GM12878 (cell line): ENCODE measurements around the gene PXT1. TPM values are rescaled to one million over a fixed set of nuclear protein-coding genes. Genes with fewer than 3 reads are reported as not detected.

ENCODE experiments used
- ATAC-seq: fragments of 200-7000 bp; cut with Tn5 transposase; 3 replicates; pipeline ENCODE4 v1.9.1; 2020; ENCODE audit warnings: mild to moderate bottlenecking, moderate library complexity
- BruUV-seq: library from RNA; stranded (reverse); fragments of 400-500 nt; replicated peaks from 2 replicates; lab custom pipeline; 2021; lab: Mats Ljungman, UMichigan
- CTCF ChIA-PET: fragments of 300-600 bp; sonication (Branson Sonifier 250); formaldehyde crosslinking; extraction: SDS; loops from one replicate; lab custom pipeline; 2021; ENCODE audit warnings: inconsistent platforms; lab: Yijun Ruan, JAX
- POLR2A ChIA-PET: fragments of 350-600 bp; formaldehyde crosslinking; extraction: SDS; loops from one replicate; lab custom pipeline; 2021; ENCODE audit warnings: inconsistent platforms; lab: Charles Lee
- RAD21 ChIA-PET: fragments of 300-600 bp; sonication (Branson Sonifier 250); formaldehyde crosslinking; loops from one replicate; lab custom pipeline; 2023; ENCODE audit warnings: antibody characterized with exemption; ENCODE audit not compliant: unreplicated experiment; lab: Charles Lee
- SMC1A ChIA-PET: fragments of 300-600 bp; sonication (Branson Sonifier 250); formaldehyde crosslinking; loops from one replicate; lab custom pipeline; 2023; ENCODE audit not compliant: unreplicated experiment, uncharacterized antibody; lab: Charles Lee
- DNase-seq: peaks from one replicate; pipeline ENCODE4 v3.0.0-alpha.2; 2011; ENCODE audit warnings: low read depth, low spot score
- FAIRE-seq: peaks from 3 replicates; lab custom pipeline; 2011; peaks lifted over from hg19 to GRCh38; lab: Jason Lieb, UNC
- H2AFZ ChIP-seq: 2 replicates; pipeline ENCODE4 v1.6.0; 2011; ENCODE audit warnings: low read depth, low read length, control low read depth; ENCODE audit not compliant: control insufficient read depth
- H3K27ac ChIP-seq: 2 replicates; pipeline ENCODE4 v1.5.1; 2011; ENCODE audit warnings: control low read depth; ENCODE audit not compliant: control insufficient read depth, insufficient read depth
- H3K27me3 ChIP-seq, 2 experiments: replicated peaks in 1 of 2; 2 replicates each; pipeline versions ENCODE4 v1.6.0 to v1.6.1; 2011; ENCODE audit warnings: low read length in 1 of 2; ENCODE audit not compliant: control insufficient read depth in 2 of 2, insufficient read depth in 2 of 2
- H3K36me3 ChIP-seq, 2 experiments: 2 replicates each; pipeline ENCODE4 v1.5.1; 2011; ENCODE audit warnings: low read length in 1 of 2; ENCODE audit not compliant: control insufficient read depth in 2 of 2, insufficient read depth in 2 of 2
- H3K4me1 ChIP-seq: 2 replicates; pipeline ENCODE4 v1.6.1; 2011; ENCODE audit warnings: mild to moderate bottlenecking, low read length, moderate library complexity, mixed read lengths; ENCODE audit not compliant: control insufficient read depth, insufficient read depth
- H3K4me2 ChIP-seq: 2 replicates; pipeline ENCODE4 v1.6.0; 2011; ENCODE audit warnings: control low read depth; ENCODE audit not compliant: control insufficient read depth, insufficient read depth
- H3K4me3 ChIP-seq: fragments of 200-600 bp; sonication (generic); 2 replicates; pipeline ENCODE4 v1.5.1; 2016
- H3K79me2 ChIP-seq: 2 replicates; pipeline ENCODE4 v1.6.0; 2011; ENCODE audit warnings: low read length; ENCODE audit not compliant: control insufficient read depth, insufficient read depth
- H3K9ac ChIP-seq: 2 replicates; pipeline ENCODE4 v1.8.0; 2011; ENCODE audit warnings: low read length, control low read depth, mixed read lengths; ENCODE audit not compliant: control insufficient read depth, insufficient read depth
- H3K9me3 ChIP-seq: replicated peaks from 3 replicates; pipeline ENCODE4 v1.5.1; 2011; ENCODE audit warnings: mild to moderate bottlenecking, low read length; ENCODE audit not compliant: control insufficient read depth, insufficient read depth
- H4K20me1 ChIP-seq: 2 replicates; pipeline ENCODE4 v1.6.0; 2011; ENCODE audit not compliant: control insufficient read depth, insufficient read depth
- BCLAF1 ChIP-seq: fragments of 450-650 bp; IDR thresholded peaks from 2 replicates; pipeline ENCODE4 v1.6.1; 2017; ENCODE audit warnings: antibody characterized with exemption, mild to moderate bottlenecking, moderate library complexity
- EGR1 ChIP-seq, 2 experiments: IDR thresholded peaks; 1 replicate in 1 of 2; 2 replicates in 1 of 2; pipeline ENCODE4 v1.6.1; 2011 to 2012; ENCODE audit warnings: low read depth in 2 of 2, low read length in 2 of 2, borderline replicate concordance in 1 of 2, mild to moderate bottlenecking in 1 of 2, moderate library complexity in 1 of 2
- HDAC6 ChIP-seq: fragments of 200-600 bp; sonication (generic); IDR thresholded peaks from one replicate; pipeline ENCODE4 v1.8.0; 2017; ENCODE audit warnings: antibody characterized with exemption; ENCODE audit not compliant: unreplicated experiment
- PAX5 ChIP-seq: IDR thresholded peaks from 2 replicates; pipeline ENCODE4 v1.6.1; 2011; ENCODE audit warnings: low read depth, low read length, borderline replicate concordance
- PAX8 ChIP-seq: fragments of 450-650 bp; IDR thresholded peaks from 2 replicates; pipeline ENCODE4 v1.6.1; 2017; ENCODE audit warnings: mild to moderate bottlenecking, moderate library complexity
- RBBP5 ChIP-seq: fragments of 200-600 bp; sonication (generic); conservative IDR thresholded peaks from 2 replicates; pipeline ENCODE4 v1.6.1; 2016
- ZNF274 ChIP-seq: IDR thresholded peaks from one replicate; pipeline ENCODE4 v1.8.0; 2011; ENCODE audit not compliant: insufficient read length, insufficient read depth
- WGBS: methylation state at CpG from one replicate; pipeline ENCODE4 v1.1.6; 2016; ENCODE audit warnings: low lambda C conversion rate; ENCODE audit not compliant: insufficient replicate concordance, insufficient coverage; ENCODE audit errors: missing lambda C conversion rate; 5-methylcytosine and 5-hydroxymethylcytosine counted together
- in situ Hi-C: fragments of 300-500 bp; cut with MboI; formaldehyde crosslinking; loops from 9 replicates; pipeline ENCODE4 v1.14.3; 2018; ENCODE audit warnings: mixed read lengths
- intact Hi-C: fragments of 100-400 bp; cut with micrococcal nuclease; formaldehyde crosslinking; loops from one replicate; pipeline ENCODE4 v1.14.2; 2022; ENCODE audit not compliant: unreplicated experiment
- polyA plus RNA-seq, 11 experiments: library from polyadenylated mRNA; depleted of rRNA in 4 of 11; unstranded in 6 of 11; stranded (reverse) in 5 of 11; fragments of >200 nt; fragmentation: Nextera tagmentation in 4 of 11; fragmentation: Illumina TruSeq in 1 of 11; extraction: Ambion mirVana in 4 of 11; extraction: Trizol in 1 of 11; gene quantifications; 1 replicate in 1 of 11; 2 replicates in 10 of 11; pipeline versions ENCODE4 v1.2.1 to v1.2.3, GENCODE V29; 2011 to 2016; ENCODE audit warnings: inconsistent platforms in 2 of 11, missing spikeins in 2 of 11, low read depth in 1 of 11
- total RNA-seq, 4 experiments: library from RNA; depleted of rRNA in 3 of 4; stranded (reverse); fragments of >200 nt in 3 of 4; fragmentation: Illumina TruSeq in 1 of 4; extraction: Trizol in 1 of 4; gene quantifications; 2 replicates each; pipeline versions ENCODE4 v1.2.1 to v1.2.3, GENCODE V29; 2013 to 2021
- TF ChIP-seq, protein P1 (sequence below): IDR thresholded peaks from 2 replicates; pipeline ENCODE4 v1.6.1; 2012; ENCODE audit warnings: low read length, inconsistent platforms
- TF ChIP-seq, protein P2 (sequence below): fragments of 450-650 bp; IDR thresholded peaks from 2 replicates; pipeline ENCODE4 v1.6.1; 2017; ENCODE audit warnings: borderline replicate concordance

The PXT1 gene
- total and polyA plus RNA-seq, 10 of the 15 experiments (the other 5 are each of a cell fraction or from before 2014, with no cell fraction given) = 0.27 to 2.9 (median 0.50) TPM

DNA sequence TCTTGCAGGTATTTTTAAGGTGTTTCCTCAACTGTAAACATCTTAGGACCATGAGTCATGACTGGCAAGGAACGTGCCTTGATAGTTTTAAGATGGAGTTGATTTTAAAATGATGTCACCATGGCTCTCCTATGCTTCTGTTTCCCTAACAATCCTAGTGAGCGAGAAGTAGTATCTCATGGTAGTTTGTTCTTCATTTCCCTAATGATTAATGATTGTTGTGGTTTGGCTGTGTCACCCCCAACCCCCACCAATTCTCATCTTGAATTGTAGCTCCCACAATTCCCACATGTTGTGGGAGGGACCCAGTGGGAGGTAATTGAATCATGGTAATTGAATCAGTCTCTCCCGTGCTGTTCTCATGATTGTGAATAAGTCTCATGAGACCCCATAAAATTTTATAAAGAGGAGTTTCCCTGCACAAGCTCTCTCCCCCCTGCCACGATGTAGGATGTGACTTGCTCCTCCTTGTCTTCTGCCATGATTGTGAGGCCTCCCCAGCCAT lies 89.2 kb downstream of the PXT1 start:
- Histone ChIP-seq H3K9ac (no peak overlapping the region), H3K27ac (no peak overlapping the region), H3K9me3 (no peaks in the 10 kb centered on the region), H3K27me3 (no peaks in the 10 kb centered on the region), H3K4me3 (no peak overlapping the region), H4K20me1 (no peaks in the 10 kb centered on the region), H3K79me2 (no peaks in the 10 kb centered on the region), H3K4me2 (no peak overlapping the region), H2AFZ (no peak overlapping the region), H3K4me1 (peaks cover 8% of the 10 kb centered on the region), H3K36me3 (no peaks in the 10 kb centered on the region)
- 57% methylated on average over 4 of the region's 4 CpGs for WGBS
- ChIA-PET POLR2A (no interaction called here), RAD21 (interaction anchor here (11.7 kb wide), 1 partner anchor 14 kb away, joined by 311 read pairs; the partner anchor contains the start of gene BNIP5), SMC1A (interaction anchor here (19.6 kb wide), 1 partner anchor 13 kb away, joined by 386 read pairs; the partner anchor contains the start of gene BNIP5), CTCF (interaction anchor here (13.9 to 17.3 kb wide), 2 partner anchors 11 to 50 kb away, joined by 313 to 483 read pairs; partner anchors contain the start of gene BNIP5)
- intact Hi-C loops = no loop called here
- BruUV-seq = no TSS peak
- no peak for ATAC-seq
- in situ Hi-C loops = no loop called here
- TF ChIP-seq ZNF274 = no peak
- TF ChIP-seq, protein P1, sequence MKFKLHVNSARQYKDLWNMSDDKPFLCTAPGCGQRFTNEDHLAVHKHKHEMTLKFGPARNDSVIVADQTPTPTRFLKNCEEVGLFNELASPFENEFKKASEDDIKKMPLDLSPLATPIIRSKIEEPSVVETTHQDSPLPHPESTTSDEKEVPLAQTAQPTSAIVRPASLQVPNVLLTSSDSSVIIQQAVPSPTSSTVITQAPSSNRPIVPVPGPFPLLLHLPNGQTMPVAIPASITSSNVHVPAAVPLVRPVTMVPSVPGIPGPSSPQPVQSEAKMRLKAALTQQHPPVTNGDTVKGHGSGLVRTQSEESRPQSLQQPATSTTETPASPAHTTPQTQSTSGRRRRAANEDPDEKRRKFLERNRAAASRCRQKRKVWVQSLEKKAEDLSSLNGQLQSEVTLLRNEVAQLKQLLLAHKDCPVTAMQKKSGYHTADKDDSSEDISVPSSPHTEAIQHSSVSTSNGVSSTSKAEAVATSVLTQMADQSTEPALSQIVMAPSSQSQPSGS = no peak
- no peak for FAIRE-seq
- DNase-seq = no peak

GRCh38 chr6:36352477-36353157 lies 90.0 kb downstream of the PXT1 start:
- ATAC-seq (no peak), FAIRE-seq (no peak), DNase-seq (no peak)
- H4K20me1 ChIP-seq = no peaks in the 10 kb centered on the region
- no peak overlapping the region for H3K4me3 ChIP-seq
- ChIA-PET CTCF (interaction anchor here (13.9 to 17.3 kb wide), 2 partner anchors 10 to 49 kb away, joined by 313 to 483 read pairs; partner anchors contain the start of gene BNIP5), POLR2A (no interaction called here), SMC1A (interaction anchor here (0.6 to 19.6 kb wide), 3 partner anchors 12 to 52 kb away, joined by 3 to 386 read pairs (median 3); partner anchors contain the start of gene BNIP5), RAD21 (interaction anchor here (11.7 kb wide), 1 partner anchor 14 kb away, joined by 311 read pairs; the partner anchor contains the start of gene BNIP5)
- H3K36me3 ChIP-seq = no peaks in the 10 kb centered on the region
- no peak overlapping the region for H3K27ac ChIP-seq
- WGBS = 67% methylated on average over 8 of the region's 8 CpGs
- H2AFZ ChIP-seq = no peak overlapping the region
- H3K4me1 ChIP-seq = no peaks in the 10 kb centered on the region
- in situ Hi-C loops (no loop called here), intact Hi-C loops (no loop called here)
- H3K9ac ChIP-seq = no peak overlapping the region
- H3K79me2 ChIP-seq = no peaks in the 10 kb centered on the region
- no TSS peak for BruUV-seq
- H3K27me3 ChIP-seq = no peaks in the 10 kb centered on the region
- H3K4me2 ChIP-seq = no peak overlapping the region
- H3K9me3 ChIP-seq = no peaks in the 10 kb centered on the region
- no peak for TF ChIP-seq RBBP5
- TF ChIP-seq EGR1 (IDR thresholded peaks at IDR 0.05; ENCODE audit: borderline replicate concordance in 1 of 2, low read depth in 2 of 2, low read length in 2 of 2) = no peak
- TF ChIP-seq PAX5 = no peak
- TF ChIP-seq BCLAF1 = no peak
- TF ChIP-seq PAX8 = no peak
- no peak for TF ChIP-seq HDAC6
- TF ChIP-seq, protein P2, sequence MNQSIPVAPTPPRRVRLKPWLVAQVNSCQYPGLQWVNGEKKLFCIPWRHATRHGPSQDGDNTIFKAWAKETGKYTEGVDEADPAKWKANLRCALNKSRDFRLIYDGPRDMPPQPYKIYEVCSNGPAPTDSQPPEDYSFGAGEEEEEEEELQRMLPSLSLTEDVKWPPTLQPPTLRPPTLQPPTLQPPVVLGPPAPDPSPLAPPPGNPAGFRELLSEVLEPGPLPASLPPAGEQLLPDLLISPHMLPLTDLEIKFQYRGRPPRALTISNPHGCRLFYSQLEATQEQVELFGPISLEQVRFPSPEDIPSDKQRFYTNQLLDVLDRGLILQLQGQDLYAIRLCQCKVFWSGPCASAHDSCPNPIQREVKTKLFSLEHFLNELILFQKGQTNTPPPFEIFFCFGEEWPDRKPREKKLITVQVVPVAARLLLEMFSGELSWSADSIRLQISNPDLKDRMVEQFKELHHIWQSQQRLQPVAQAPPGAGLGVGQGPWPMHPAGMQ = no peak
